Keratinocyte (primary cell): Measurements from ENCODE around the gene ARHGEF33. TPM values are rescaled to one million over a fixed set of nuclear protein-coding genes. Genes with fewer than 3 reads are reported as not detected.

Source experiments
- DNase-seq: peaks from one replicate; pipeline ENCODE4 v3.0.0-alpha.2; 2011; ENCODE audit warnings: low read depth, missing footprints, low spot score
- FAIRE-seq: peaks from 2 replicates; lab custom pipeline; 2011; peaks lifted over from hg19 to GRCh38; lab: Jason Lieb, UNC
- H2AFZ ChIP-seq: 2 replicates; pipeline ENCODE4 v1.6.0; 2012; ENCODE audit warnings: low read length, control low read depth, inconsistent platforms; ENCODE audit not compliant: control insufficient read depth
- H3K27ac ChIP-seq: 2 replicates; pipeline ENCODE4 v1.5.1; 2011; ENCODE audit warnings: low read length; ENCODE audit not compliant: control insufficient read depth, insufficient read depth
- H3K27me3 ChIP-seq: 3 replicates; pipeline ENCODE4 v1.6.0; 2011; ENCODE audit warnings: low read length; ENCODE audit not compliant: control insufficient read depth, insufficient read depth; ENCODE audit errors: extremely low read depth
- H3K36me3 ChIP-seq, 2 experiments: 2 replicates in 1 of 2; 3 replicates in 1 of 2; pipeline ENCODE4 v1.5.1; 2011; ENCODE audit warnings: low read length in 2 of 2, mild to moderate bottlenecking in 1 of 2; ENCODE audit not compliant: control insufficient read depth in 2 of 2, insufficient read depth in 2 of 2; ENCODE audit errors: extremely low read depth in 1 of 2
- H3K4me1 ChIP-seq: 3 replicates; pipeline ENCODE4 v1.5.1; 2011; ENCODE audit warnings: low read length; ENCODE audit not compliant: control insufficient read depth, insufficient read depth; ENCODE audit errors: extremely low read depth
- H3K4me2 ChIP-seq: 3 replicates; pipeline ENCODE4 v1.6.0; 2011; ENCODE audit warnings: low read depth, low read length; ENCODE audit not compliant: control insufficient read depth, insufficient read depth; ENCODE audit errors: extremely low read depth
- H3K4me3 ChIP-seq, 3 experiments: fragments of 200-600 bp in 1 of 3; sonication (generic) in 1 of 3; 2 replicates in 2 of 3; 3 replicates in 1 of 3; pipeline ENCODE4 v1.5.1; 2011 to 2016; ENCODE audit warnings: low read length in 3 of 3, mild to moderate bottlenecking in 3 of 3, control low read depth in 2 of 3, inconsistent platforms in 1 of 3, low read depth in 1 of 3, mixed read lengths in 1 of 3, mixed run types in 1 of 3, moderate library complexity in 1 of 3; ENCODE audit not compliant: control insufficient read depth in 2 of 3, insufficient read depth in 2 of 3; ENCODE audit errors: extremely low read depth in 1 of 3
- H3K79me2 ChIP-seq: 2 replicates; pipeline ENCODE4 v1.6.0; 2012; ENCODE audit warnings: low read length; ENCODE audit not compliant: control insufficient read depth, insufficient read depth
- H3K9ac ChIP-seq: 3 replicates; pipeline ENCODE4 v1.6.0; 2011; ENCODE audit warnings: low read length; ENCODE audit not compliant: control insufficient read depth, insufficient read depth; ENCODE audit errors: extremely low read depth
- H3K9me1 ChIP-seq: 3 replicates; pipeline ENCODE4 v1.6.0; 2011; ENCODE audit warnings: low read length; ENCODE audit not compliant: control insufficient read depth, insufficient read depth; ENCODE audit errors: extremely low read depth
- H3K9me3 ChIP-seq: 2 replicates; pipeline ENCODE4 v1.5.1; 2012; ENCODE audit warnings: low read depth, low read length; ENCODE audit not compliant: control insufficient read depth
- H4K20me1 ChIP-seq: 3 replicates; pipeline ENCODE4 v1.6.0; 2011; ENCODE audit warnings: low read length; ENCODE audit not compliant: control insufficient read depth, insufficient read depth; ENCODE audit errors: extremely low read depth
- EZH2 ChIP-seq: IDR thresholded peaks from one replicate; pipeline ENCODE4 v1.6.1; 2012; ENCODE audit warnings: inconsistent platforms, mild to moderate bottlenecking, low read length, moderate library complexity
- dilution Hi-C: fragments of 300-500 bp; cut with MboI; formaldehyde crosslinking; loops from one replicate; pipeline ENCODE4 v1.7.0; 2020; ENCODE audit warnings: low sequenced_read_pairs; ENCODE audit not compliant: extremely low pct_ligation_motif_present
- polyA plus RNA-seq, 5 experiments: library from polyadenylated mRNA; depleted of rRNA in 3 of 5; stranded (reverse) in 3 of 5; stranded (forward) in 1 of 5; unstranded in 1 of 5; fragments of >200 nt; gene quantifications; 1 replicate in 1 of 5; 2 replicates in 3 of 5; 3 replicates in 1 of 5; pipeline versions ENCODE4 v1.2.1 to v1.2.3, GENCODE V29; 2011 to 2012; ENCODE audit warnings: missing spikeins in 2 of 5, low read depth in 1 of 5, low replicate concordance in 1 of 5
- TF ChIP-seq, protein P1 (sequence below), 3 experiments: IDR thresholded peaks in 1 of 3; conservative IDR thresholded peaks in 1 of 3; optimal IDR thresholded peaks in 1 of 3; 2 replicates in 2 of 3; 3 replicates in 1 of 3; pipeline versions ENCODE3 to v1.5.1; 2011; ENCODE audit warnings: low read length in 3 of 3, mild to moderate bottlenecking in 3 of 3, moderate library complexity in 2 of 3, control low read depth in 1 of 3, inconsistent platforms in 1 of 3; ENCODE audit not compliant: insufficient read depth in 2 of 3; ENCODE audit errors: extremely low read depth in 1 of 3

ARHGEF33 gene
- polyA plus RNA-seq, 1 donor (not counting 4 experiments of a cell fraction or from before 2014, with no cell fraction given), result 0.09 TPM

- no peaks in the 10 kb centered on the region for H3K79me2 ChIP-seq
- H3K4me2 ChIP-seq, result no peak overlapping the region
- no peak for DNase-seq
- H2AFZ ChIP-seq, result no peak overlapping the region
- H3K4me3 ChIP-seq, result no peak overlapping the region
- no peaks in the 10 kb centered on the region for H3K9me1 ChIP-seq
- H3K9me3 ChIP-seq, result no peaks in the 10 kb centered on the region
- H3K9ac ChIP-seq, result no peak overlapping the region
- no peaks in the 10 kb centered on the region for H3K36me3 ChIP-seq
- TF ChIP-seq EZH2, result no peak
- H3K27me3 ChIP-seq, result no peaks in the 10 kb centered on the region
- no peak for FAIRE-seq
- no peak overlapping the region for H3K27ac ChIP-seq
- H4K20me1 ChIP-seq, result no peaks in the 10 kb centered on the region
- H3K4me1 ChIP-seq, result no peaks in the 10 kb centered on the region
- dilution Hi-C loops, result no loop called here
Measured at GRCh38 chr2:39018638-39019037, 129.0 kb downstream of the ARHGEF33 start.

- TF ChIP-seq EZH2, result no peak
- dilution Hi-C loops, result no loop called here
- Histone ChIP-seq H2AFZ (no peak overlapping the region), H3K9me3 (no peaks in the 10 kb centered on the region), H3K9me1 (no peaks in the 10 kb centered on the region), H3K4me2 (no peak overlapping the region), H3K9ac (no peak overlapping the region), H3K4me3 (no peak overlapping the region), H3K27ac (no peak overlapping the region), H3K4me1 (peaks cover 7% of the 10 kb centered on the region), H4K20me1 (no peaks in the 10 kb centered on the region), H3K36me3 (no peaks in the 10 kb centered on the region), H3K27me3 (no peaks in the 10 kb centered on the region), H3K79me2 (no peaks in the 10 kb centered on the region)
- DNase-seq, result no peak
- no peak for FAIRE-seq
Measured at GRCh38 chr2:39020383-39020782, 130.7 kb downstream of the ARHGEF33 start.

- H3K27ac ChIP-seq, result no peak overlapping the region
- no peaks in the 10 kb centered on the region for H3K27me3 ChIP-seq
- no peaks in the 10 kb centered on the region for H3K79me2 ChIP-seq
- no peak overlapping the region for H3K9ac ChIP-seq
- H3K9me3 ChIP-seq, result no peaks in the 10 kb centered on the region
- H2AFZ ChIP-seq, result no peak overlapping the region
- no peaks in the 10 kb centered on the region for H4K20me1 ChIP-seq
- H3K4me1 ChIP-seq, result peaks cover 7% of the 10 kb centered on the region
- dilution Hi-C loops, result no loop called here
- H3K9me1 ChIP-seq, result no peaks in the 10 kb centered on the region
- no peak overlapping the region for H3K4me3 ChIP-seq
- H3K4me2 ChIP-seq, result no peak overlapping the region
- H3K36me3 ChIP-seq, result no peaks in the 10 kb centered on the region
- no peak for TF ChIP-seq EZH2
- TF ChIP-seq, protein P1, sequence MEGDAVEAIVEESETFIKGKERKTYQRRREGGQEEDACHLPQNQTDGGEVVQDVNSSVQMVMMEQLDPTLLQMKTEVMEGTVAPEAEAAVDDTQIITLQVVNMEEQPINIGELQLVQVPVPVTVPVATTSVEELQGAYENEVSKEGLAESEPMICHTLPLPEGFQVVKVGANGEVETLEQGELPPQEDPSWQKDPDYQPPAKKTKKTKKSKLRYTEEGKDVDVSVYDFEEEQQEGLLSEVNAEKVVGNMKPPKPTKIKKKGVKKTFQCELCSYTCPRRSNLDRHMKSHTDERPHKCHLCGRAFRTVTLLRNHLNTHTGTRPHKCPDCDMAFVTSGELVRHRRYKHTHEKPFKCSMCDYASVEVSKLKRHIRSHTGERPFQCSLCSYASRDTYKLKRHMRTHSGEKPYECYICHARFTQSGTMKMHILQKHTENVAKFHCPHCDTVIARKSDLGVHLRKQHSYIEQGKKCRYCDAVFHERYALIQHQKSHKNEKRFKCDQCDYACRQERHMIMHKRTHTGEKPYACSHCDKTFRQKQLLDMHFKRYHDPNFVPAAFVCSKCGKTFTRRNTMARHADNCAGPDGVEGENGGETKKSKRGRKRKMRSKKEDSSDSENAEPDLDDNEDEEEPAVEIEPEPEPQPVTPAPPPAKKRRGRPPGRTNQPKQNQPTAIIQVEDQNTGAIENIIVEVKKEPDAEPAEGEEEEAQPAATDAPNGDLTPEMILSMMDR (optimal IDR thresholded peaks at IDR 0.05 in 1 of 3, IDR thresholded peaks at IDR 0.05 in 1 of 3, conservative IDR thresholded peaks at IDR 0.05 in 1 of 3; ENCODE audit: extremely low read depth in 1 of 3, insufficient read depth in 2 of 3, low read length in 3 of 3), result no peak
- DNase-seq (no peak), FAIRE-seq (no peak)
Measured at GRCh38 chr2:39022642-39023235, 133.1 kb downstream of the ARHGEF33 start.
